ENCODE measurements around the gene ARHGEF39. TPM values are rescaled to one million over a fixed set of nuclear protein-coding genes. Genes with fewer than 3 reads are reported as not detected.

ARHGEF39 gene
- total and polyA plus RNA-seq, 2 experiments from 2014 or later = 5.6 to 12.6 TPM

GRCh38 chr9:35665471-35665818, 450 bp upstream of the ARHGEF39 start:
- H3K36me3 ChIP-seq = no peaks in the 10 kb centered on the region
- no peak overlapping the region for H3K27ac ChIP-seq
- TF ChIP-seq, protein P1, sequence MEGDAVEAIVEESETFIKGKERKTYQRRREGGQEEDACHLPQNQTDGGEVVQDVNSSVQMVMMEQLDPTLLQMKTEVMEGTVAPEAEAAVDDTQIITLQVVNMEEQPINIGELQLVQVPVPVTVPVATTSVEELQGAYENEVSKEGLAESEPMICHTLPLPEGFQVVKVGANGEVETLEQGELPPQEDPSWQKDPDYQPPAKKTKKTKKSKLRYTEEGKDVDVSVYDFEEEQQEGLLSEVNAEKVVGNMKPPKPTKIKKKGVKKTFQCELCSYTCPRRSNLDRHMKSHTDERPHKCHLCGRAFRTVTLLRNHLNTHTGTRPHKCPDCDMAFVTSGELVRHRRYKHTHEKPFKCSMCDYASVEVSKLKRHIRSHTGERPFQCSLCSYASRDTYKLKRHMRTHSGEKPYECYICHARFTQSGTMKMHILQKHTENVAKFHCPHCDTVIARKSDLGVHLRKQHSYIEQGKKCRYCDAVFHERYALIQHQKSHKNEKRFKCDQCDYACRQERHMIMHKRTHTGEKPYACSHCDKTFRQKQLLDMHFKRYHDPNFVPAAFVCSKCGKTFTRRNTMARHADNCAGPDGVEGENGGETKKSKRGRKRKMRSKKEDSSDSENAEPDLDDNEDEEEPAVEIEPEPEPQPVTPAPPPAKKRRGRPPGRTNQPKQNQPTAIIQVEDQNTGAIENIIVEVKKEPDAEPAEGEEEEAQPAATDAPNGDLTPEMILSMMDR (IDR thresholded peaks at IDR 0.05; ENCODE audit: low read depth, low read length) = no peak
- peak overlapping the region; percentile 47 for H3K4me3 ChIP-seq
- H3K9me3 ChIP-seq (ENCODE audit: low read depth) = no peaks in the 10 kb centered on the region
- H3K27me3 ChIP-seq = no peaks in the 10 kb centered on the region
- DNase-seq (ENCODE audit: low read depth in 1 of 2, low spot score in 1 of 2) = no peak
- peaks cover 12% of the 10 kb centered on the region for H3K4me1 ChIP-seq (ENCODE audit: low read depth)

- H3K36me3 ChIP-seq = no peaks in the 10 kb centered on the region
- H3K4me1 ChIP-seq (ENCODE audit: low read depth) = peaks cover 19% of the 10 kb centered on the region
- peak overlapping the region; percentile 99 for H3K27ac ChIP-seq
- no peak overlapping the region for H3K4me3 ChIP-seq
- no peak for DNase-seq (ENCODE audit: low read depth in 1 of 2, low spot score in 1 of 2)
- H3K9me3 ChIP-seq (ENCODE audit: low read depth) = no peaks in the 10 kb centered on the region
- H3K27me3 ChIP-seq = no peaks in the 10 kb centered on the region
- TF ChIP-seq, protein P1 (IDR thresholded peaks at IDR 0.05; ENCODE audit: low read depth, low read length) = no peak
Measured at GRCh38 chr9:35662437-35662836, 2.6 kb downstream of the ARHGEF39 start.

GRCh38 chr9:35661756-35662350, 3.1 kb downstream of the ARHGEF39 start:
- Histone ChIP-seq H3K4me3 (no peak overlapping the region), H3K9me3 (ENCODE audit: low read depth) (no peaks in the 10 kb centered on the region), H3K27me3 (no peaks in the 10 kb centered on the region), H3K4me1 (ENCODE audit: low read depth) (peaks cover 19% of the 10 kb centered on the region), H3K36me3 (no peaks in the 10 kb centered on the region), H3K27ac (peak overlapping the region; percentile 99)
- TF ChIP-seq, protein P1 (IDR thresholded peaks at IDR 0.05; ENCODE audit: low read depth, low read length) = no peak
- no peak for DNase-seq (ENCODE audit: low read depth in 1 of 2, low spot score in 1 of 2)

- Histone ChIP-seq H3K27ac (peak overlapping the region; percentile 99), H3K9me3 (ENCODE audit: low read depth) (no peaks in the 10 kb centered on the region), H3K4me3 (no peak overlapping the region), H3K27me3 (no peaks in the 10 kb centered on the region), H3K4me1 (ENCODE audit: low read depth) (peaks cover 21% of the 10 kb centered on the region), H3K36me3 (no peaks in the 10 kb centered on the region)
- TF ChIP-seq, protein P1 (IDR thresholded peaks at IDR 0.05; ENCODE audit: low read depth, low read length) = peak; percentile 37
- peak; percentile 42 to 78 for DNase-seq (ENCODE audit: low read depth in 1 of 2, low spot score in 1 of 2)
Measured at GRCh38 chr9:35660966-35661415, 4.0 kb downstream of the ARHGEF39 start.

GRCh38 chr9:35659340-35659739, 5.7 kb downstream of the ARHGEF39 start:
- TF ChIP-seq, protein P1 (IDR thresholded peaks at IDR 0.05; ENCODE audit: low read depth, low read length) = no peak
- H3K4me3 ChIP-seq = peak overlapping the region; percentile 79
- peaks cover 21% of the 10 kb centered on the region for H3K4me1 ChIP-seq (ENCODE audit: low read depth)
- H3K27ac ChIP-seq = peak overlapping the region; percentile 99
- H3K27me3 ChIP-seq = no peaks in the 10 kb centered on the region
- H3K36me3 ChIP-seq = no peaks in the 10 kb centered on the region
- DNase-seq (ENCODE audit: low read depth in 1 of 2, low spot score in 1 of 2) = peak in 1 of 2 donors; percentile 68
- no peaks in the 10 kb centered on the region for H3K9me3 ChIP-seq (ENCODE audit: low read depth)
